Uterus (tissue), 2 donors: ENCODE results near the gene LAMB4.

Source experiments
- CTCF ChIP-seq, 4 experiments: fragments of 200-600 bp in 2 of 4; fragments of 450-650 bp in 2 of 4; sonication (generic) in 2 of 4; IDR thresholded peaks; one replicate each; pipeline ENCODE4 v1.5.1; 2016 to 2019; ENCODE audit warnings: antibody characterized with exemption in 4 of 4, mild to moderate bottlenecking in 2 of 4, moderate library complexity in 1 of 4
- POLR2A ChIP-seq, 2 donors: fragments of 450-650 bp; IDR thresholded peaks; one replicate each; pipeline ENCODE4 v1.6.1; 2016; ENCODE audit warnings: antibody characterized with exemption in 2 of 2, mild to moderate bottlenecking in 1 of 2, moderate library complexity in 1 of 2

- TF ChIP-seq CTCF (IDR thresholded peaks at IDR 0.05) (no peak), POLR2A (IDR thresholded peaks at IDR 0.05) (no peak)
Observed at GRCh38 chr7:108104324-108104723, 25.8 kb downstream of the LAMB4 start.
